GM18498 (cell line): Measurements from ENCODE around the gene RARG.
A peak's percentile ranks its signal among the peaks of the same experiment; 100 is the strongest.

Experiments
- ATAC-seq: cut with Tn5 transposase; IDR thresholded peaks from one replicate; pipeline ENCODE4 v1.9.1; 2021; ENCODE audit warnings: mild to moderate bottlenecking, moderate library complexity; ENCODE audit not compliant: unreplicated experiment

Gene RARG

DNA sequence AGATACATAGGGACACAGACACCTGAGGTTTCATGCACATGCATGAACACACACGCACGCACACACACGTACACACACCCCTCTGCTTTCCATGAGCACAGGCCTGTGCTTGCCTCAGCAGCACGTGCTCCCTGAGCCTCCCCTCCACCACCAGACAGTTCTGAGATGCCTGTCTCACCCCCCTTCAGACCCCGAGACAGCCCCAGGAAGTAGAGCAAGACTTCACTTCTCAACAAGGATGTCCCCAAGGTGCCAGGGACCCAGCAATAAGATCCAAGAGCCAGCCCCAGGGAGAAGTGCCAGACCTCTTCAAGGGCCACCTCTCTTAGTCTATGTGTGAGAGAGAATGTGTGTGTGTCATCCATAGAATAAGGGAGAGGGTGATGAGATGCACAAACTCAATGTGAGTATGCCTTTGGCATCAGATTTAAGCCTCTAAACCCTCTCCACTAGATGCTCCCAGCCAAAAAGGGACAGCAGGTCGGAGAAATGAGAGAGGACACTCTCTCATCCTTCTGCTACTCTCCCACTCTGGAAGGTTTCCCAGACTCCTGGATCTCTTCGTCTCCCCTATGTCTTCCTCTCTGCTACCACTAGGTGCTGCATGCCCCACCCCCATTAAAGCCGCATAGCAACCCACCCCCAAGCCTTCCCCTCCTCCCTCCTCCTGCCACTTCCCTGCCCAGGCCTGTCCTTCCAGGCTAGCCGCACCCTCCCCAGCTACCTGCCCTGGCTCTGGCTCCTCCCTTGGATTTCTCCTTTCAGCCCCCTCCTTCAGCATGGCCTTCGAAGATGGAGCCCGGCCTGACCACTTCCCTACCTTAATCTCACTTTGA, 7.7 kb downstream of the RARG start:
- no peak for ATAC-seq

GRCh38 chr12:53223389-53224060, 8.5 kb downstream of the RARG start:
- no peak for ATAC-seq

DNA sequence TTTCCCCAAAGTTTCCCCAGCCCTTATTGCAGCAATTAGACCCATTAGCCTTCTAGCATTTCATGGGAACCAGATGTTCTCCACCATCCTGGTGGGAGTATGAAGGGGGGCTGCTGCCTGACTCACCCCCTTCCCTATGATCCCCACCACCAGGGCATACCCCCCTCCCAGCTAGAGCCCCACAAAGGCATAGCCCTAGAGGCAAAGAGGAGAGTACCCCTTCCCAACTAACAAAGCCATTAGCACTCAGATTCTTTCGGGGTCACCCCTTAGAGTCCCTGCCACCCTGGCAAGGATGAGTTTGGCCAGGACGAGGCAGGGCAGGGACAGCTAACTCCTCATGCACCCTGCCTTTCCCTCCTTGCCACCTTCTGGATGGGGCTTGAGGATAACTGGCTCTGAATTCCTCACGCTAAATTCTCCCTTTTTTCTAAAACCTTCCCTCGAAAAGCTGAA, 9.2 kb downstream of the RARG start:
- no peak for ATAC-seq

- no peak for ATAC-seq
Observed at GRCh38 chr12:53222170-53222721, 9.8 kb downstream of the RARG start.

DNA sequence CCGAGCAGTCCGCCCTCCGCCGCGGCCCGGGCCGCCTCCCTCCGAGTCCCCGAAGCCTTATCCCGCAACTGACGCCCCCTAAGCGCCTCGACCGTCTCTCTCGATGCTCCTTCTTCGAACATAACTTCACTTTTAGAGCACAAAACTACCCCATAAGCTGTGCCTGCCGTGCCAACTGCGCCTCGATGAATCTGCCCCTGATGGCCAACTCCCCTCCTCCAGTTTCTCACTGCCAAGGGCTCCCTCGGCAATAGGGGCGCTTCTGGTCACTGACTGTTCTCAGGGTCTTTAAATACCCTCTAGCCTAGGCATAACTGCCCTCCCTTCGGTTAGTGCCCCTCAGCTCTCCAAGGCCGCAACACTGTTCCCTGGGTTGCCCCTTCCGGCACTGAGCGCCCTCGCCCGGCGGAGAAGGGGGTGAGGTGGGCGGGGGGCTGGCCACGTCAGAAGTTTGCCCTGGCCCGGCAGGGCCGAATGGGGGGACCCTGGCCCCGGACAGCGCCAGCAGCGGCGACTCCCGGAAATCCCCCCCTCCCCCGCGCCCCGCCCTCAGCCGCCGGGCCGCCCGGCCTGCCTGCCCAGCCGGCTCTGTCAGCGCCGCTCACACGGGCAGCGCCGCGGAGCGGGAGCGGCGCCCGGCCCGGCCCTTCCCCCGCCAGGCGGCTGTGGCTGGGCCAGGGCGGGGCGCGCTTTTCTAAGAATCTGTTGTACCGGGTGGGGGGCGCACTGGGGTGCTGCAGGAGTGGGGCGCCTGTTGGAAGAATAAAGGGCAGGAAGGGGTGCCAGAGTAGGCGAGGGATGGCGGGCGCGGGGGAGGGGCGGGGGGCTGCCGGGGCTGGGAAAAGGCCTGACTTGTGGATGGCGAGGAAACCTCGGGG, 10.6 kb downstream of the RARG start:
- peak; percentile 33 for ATAC-seq

GRCh38 chr12:53220694-53221202, 11.3 kb downstream of the RARG start:
- peak; percentile 70 for ATAC-seq

- peak; percentile 34 for ATAC-seq
Observed at GRCh38 chr12:53219956-53220693, 11.9 kb downstream of the RARG start.

DNA sequence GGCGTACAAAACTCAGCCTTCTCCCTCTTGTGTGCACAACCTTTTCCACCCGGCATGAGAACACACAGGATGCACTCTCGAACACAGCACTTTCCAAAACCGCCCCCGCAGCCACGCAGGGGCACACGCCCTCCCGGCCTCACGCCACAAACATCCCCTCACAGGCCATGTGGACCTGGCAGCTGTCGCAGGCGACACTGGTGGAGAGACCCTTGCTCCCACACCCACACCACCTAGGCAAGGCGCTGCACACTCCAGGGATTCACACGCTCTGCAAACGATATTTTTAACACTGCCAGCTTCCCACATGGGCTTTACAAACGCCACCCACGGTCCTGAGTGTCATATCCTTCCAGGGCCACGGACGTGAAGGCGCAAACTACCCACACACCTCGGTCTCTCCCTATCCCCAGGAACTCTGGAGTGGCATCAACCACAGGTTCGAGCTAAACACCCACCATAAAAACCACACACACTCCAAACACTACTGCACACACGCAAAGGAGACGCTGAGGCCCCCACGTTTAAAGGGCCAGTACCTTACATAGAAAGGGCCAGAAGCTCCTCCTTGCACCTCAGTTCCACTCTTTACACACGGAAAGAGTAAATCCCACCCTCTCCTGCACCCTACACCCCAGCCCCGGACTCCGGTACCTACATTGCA, 12.6 kb downstream of the RARG start:
- no peak for ATAC-seq

- no peak for ATAC-seq
Observed at GRCh38 chr12:53218551-53219291, 13.3 kb downstream of the RARG start.

- no peak for ATAC-seq
Observed at GRCh38 chr12:53217931-53218307, 14.1 kb downstream of the RARG start.

- ATAC-seq = no peak
Observed at GRCh38 chr12:53217051-53217930, 14.7 kb downstream of the RARG start.

GRCh38 chr12:53215497-53215896, 16.5 kb downstream of the RARG start:
- ATAC-seq = no peak

GRCh38 chr12:53214687-53215455, 17.1 kb downstream of the RARG start:
- no peak for ATAC-seq

- ATAC-seq = no peak
Observed at GRCh38 chr12:53214221-53214620, 17.8 kb downstream of the RARG start.

DNA sequence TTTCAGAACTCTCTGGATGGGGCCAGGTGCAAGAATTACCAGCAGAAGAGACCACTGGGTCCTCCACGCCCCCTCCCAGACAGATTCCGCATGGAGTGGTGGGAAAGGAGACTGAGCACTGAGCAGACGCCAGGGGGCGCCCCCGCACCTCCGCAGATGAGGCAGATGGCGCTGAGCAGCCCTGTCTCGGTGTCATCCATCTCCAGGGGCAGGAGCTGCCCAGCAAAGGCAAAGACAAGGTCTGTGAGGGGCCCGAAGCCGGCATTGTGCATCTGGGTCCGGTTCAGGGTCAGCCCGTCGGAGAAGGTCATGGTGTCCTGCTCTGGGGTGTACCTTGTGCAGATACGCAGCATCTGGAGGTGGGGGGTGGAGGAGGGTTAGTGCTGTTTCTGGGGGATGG, 18.7 kb downstream of the RARG start:
- ATAC-seq = no peak

DNA sequence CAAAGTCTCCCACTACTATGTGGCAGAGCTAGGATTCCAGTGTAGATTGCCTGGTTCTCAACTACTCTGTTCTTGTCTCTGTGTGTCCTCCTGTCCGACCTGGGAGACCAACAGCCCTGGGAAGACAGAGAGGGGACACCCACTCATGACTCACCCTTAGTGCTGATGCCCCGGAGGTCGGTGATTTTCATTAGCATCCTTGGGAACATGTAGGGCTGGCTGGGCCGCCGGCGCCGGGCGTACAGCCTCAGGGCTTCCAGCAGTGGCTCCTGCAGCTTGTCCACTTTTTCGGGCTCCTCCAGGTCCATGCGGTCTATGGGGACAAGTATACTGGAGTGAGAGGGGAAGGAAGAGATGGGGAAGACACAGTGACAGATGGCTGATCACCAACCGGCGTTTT, 19.1 kb downstream of the RARG start:
- no peak for ATAC-seq
